ENCODE data around the gene TBC1D1. TPM values are rescaled to one million over a fixed set of nuclear protein-coding genes. Genes with fewer than 3 reads are reported as not detected.
"Not testable (repeated sequence)": the region's sequence is repeated elsewhere in the genome, so short reads cannot be mapped to it uniquely, and the experiment has no call there.

Gene TBC1D1
- total and polyA plus RNA-seq, 12 donors: 85.4 to 153 (median 106) TPM

DNA sequence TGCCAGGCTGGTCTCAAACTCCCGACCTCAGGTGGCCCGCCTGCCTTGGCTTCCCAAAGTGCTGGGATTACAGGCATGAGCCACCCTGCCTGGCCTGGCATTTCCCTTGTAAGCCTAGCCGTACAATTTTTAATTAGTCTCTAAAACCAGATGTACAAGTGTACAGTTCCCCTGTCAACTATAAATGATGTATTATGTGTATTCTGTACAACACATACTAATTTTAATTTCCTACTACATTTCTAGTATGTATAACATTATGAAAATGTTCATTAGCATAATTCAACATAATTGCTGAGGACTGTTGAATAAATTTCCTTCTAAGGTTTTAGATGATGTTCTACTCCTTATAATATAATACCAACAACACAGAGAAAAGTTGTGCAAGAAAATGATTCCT, 27.8 kb downstream of the TBC1D1 start:
- ATAC-seq: no peak

DNA sequence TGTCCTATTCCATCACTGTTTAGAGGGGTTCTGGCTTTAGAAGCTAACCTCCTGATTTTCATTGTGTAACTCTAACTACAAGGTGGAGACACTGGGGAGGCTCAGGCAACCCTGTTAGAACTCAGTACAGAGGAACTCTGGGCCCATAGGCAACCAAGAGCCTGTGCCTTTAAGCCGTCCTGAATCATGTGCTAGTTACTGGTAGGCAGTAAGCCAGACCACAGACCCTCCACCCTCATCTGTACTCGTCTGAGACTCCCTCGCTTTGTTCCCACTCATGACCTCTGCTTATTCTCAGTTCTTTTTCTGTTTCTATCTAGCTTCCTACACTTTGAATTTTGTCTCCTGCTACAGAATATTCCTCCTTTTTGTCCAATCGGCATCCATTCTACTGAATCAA, 31.4 kb downstream of the TBC1D1 start:
- Histone ChIP-seq H3K36me3 (no peaks in the 10 kb centered on the region), H3K27ac (no peak overlapping the region), H3K4me3 (no peak overlapping the region), H3K4me1 (peaks cover 0 to 15% (median 3%) of the 10 kb centered on the region in 9 donors), H3K9me3 (no peaks in the 10 kb centered on the region), H3K27me3 (no peaks in the 10 kb centered on the region)
- WGBS, 2 donors: 73 to 74% methylated on average over 4 of the region's 4 CpGs
- ATAC-seq (peak in 2 of 8 donors; percentile 31 to 62), DNase-seq (no peak)
- intact Hi-C loops (cut with DNase I): no loop called here
- TF ChIP-seq, protein P1, sequence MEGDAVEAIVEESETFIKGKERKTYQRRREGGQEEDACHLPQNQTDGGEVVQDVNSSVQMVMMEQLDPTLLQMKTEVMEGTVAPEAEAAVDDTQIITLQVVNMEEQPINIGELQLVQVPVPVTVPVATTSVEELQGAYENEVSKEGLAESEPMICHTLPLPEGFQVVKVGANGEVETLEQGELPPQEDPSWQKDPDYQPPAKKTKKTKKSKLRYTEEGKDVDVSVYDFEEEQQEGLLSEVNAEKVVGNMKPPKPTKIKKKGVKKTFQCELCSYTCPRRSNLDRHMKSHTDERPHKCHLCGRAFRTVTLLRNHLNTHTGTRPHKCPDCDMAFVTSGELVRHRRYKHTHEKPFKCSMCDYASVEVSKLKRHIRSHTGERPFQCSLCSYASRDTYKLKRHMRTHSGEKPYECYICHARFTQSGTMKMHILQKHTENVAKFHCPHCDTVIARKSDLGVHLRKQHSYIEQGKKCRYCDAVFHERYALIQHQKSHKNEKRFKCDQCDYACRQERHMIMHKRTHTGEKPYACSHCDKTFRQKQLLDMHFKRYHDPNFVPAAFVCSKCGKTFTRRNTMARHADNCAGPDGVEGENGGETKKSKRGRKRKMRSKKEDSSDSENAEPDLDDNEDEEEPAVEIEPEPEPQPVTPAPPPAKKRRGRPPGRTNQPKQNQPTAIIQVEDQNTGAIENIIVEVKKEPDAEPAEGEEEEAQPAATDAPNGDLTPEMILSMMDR (IDR thresholded peaks at IDR 0.05): no peak

More for the DNA sequence above, 27.8 kb downstream of the TBC1D1 start:
- TF ChIP-seq, protein P1 (IDR thresholded peaks at IDR 0.05): no peak
- Histone ChIP-seq H3K27ac (no peak overlapping the region), H3K4me3 (no peak overlapping the region), H3K27me3 (no peaks in the 10 kb centered on the region), H3K36me3 (no peaks in the 10 kb centered on the region), H3K4me1 (peaks cover 0 to 15% (median 3%) of the 10 kb centered on the region in 9 donors), H3K9me3 (no peaks in the 10 kb centered on the region)
- 90 to 94% methylated on average over 3 of the region's 3 CpGs for WGBS, 2 donors
- DNase-seq: no peak
- intact Hi-C loops (cut with DNase I): no loop called here

DNA sequence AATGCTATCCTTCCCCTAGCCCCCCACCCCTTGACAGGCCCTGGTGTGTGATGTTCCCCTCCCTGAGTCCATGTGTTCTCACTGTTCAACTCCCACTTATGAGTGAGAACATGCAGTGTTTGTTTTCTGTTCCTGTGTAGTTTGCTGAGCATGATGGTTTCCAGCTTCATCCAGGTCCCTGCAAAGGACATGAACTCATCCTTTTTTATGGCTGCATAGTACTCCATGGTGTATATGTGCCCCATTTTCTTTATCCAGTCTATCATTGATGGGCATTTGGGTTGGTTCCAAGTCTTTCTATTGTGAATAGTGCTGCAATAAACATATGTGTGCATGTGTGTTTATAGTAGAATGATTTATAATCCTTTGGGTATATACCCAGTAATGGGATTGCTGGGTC, 32.2 kb downstream of the TBC1D1 start:
- intact Hi-C loops (cut with DNase I); H3K36me3 ChIP-seq: not testable (repeated sequence)

DNA sequence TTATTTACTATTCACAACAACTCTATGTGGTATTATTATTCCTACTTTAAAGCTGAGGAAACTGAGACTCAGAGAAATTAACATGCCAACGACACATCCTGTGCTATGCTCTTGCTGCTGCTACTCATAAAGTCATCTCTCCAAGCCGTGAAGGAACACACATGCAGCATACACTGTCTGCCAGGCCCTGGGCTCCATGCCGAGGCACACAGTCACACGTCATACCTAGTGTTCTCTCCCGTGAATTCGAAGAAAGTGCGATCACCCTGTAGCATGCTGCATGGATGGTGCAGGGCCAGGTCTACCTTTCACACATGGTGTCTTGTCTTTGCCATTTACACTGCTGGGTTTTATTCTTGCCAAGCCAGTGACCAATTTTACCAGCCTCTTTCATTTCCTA, 34.1 kb downstream of the TBC1D1 start:
- TF ChIP-seq, protein P1 (IDR thresholded peaks at IDR 0.05): no peak
- intact Hi-C loops (cut with DNase I): no loop called here
- ATAC-seq (peak in 2 of 8 donors; percentile 37 to 55), DNase-seq (no peak)
- Histone ChIP-seq H3K27ac (no peak overlapping the region), H3K9me3 (no peaks in the 10 kb centered on the region), H3K4me3 (no peak overlapping the region), H3K27me3 (no peaks in the 10 kb centered on the region), H3K4me1 (peaks cover 0 to 27% (median 11%) of the 10 kb centered on the region in 9 donors), H3K36me3 (peaks cover 0 to 2% (median 0%) of the 10 kb centered on the region in 9 donors)
- 73 to 76% methylated on average over 7 of the region's 7 CpGs for WGBS, 2 donors

More for the DNA sequence above, 32.2 kb downstream of the TBC1D1 start:
- ATAC-seq, H3K27ac ChIP-seq, DNase-seq, H3K27me3 ChIP-seq, H3K4me3 ChIP-seq, H3K9me3 ChIP-seq: not testable (repeated sequence)
- peaks cover 0 to 15% (median 0%) of the 10 kb centered on the region in 9 donors for H3K4me1 ChIP-seq

DNA sequence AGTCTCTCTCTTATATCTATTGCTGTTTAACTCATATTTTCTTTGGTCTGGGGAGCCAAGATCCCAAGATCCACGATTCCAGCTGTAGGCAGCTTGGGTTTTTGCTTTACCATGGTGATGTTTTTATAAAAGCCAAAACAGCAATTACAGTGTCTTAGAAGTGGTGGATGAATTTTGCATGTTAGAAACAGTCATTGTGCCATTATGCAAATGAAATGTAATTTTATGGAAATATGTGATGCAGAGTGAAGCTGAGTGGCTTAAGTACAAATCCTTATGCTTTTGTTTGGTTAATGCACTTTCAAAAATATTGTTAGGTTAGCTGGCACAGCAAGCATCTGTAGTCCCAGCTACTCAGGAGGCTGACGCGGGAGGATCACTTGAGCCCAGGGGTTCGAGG, 36.5 kb downstream of the TBC1D1 start:
- ATAC-seq (no peak), DNase-seq (no peak)
- H3K36me3 ChIP-seq: peaks cover 0 to 6% (median 0%) of the 10 kb centered on the region in 9 donors
- WGBS, 2 donors: 86% methylated on average over 4 of the region's 4 CpGs
- H3K27me3 ChIP-seq: no peaks in the 10 kb centered on the region
- H3K4me3 ChIP-seq: no peak overlapping the region
- TF ChIP-seq, protein P1 (IDR thresholded peaks at IDR 0.05): no peak
- no peak overlapping the region for H3K27ac ChIP-seq
- H3K4me1 ChIP-seq: peaks cover 0 to 30% (median 19%) of the 10 kb centered on the region in 9 donors
- intact Hi-C loops (cut with DNase I): no loop called here
- H3K9me3 ChIP-seq: no peaks in the 10 kb centered on the region
